CD14-positive monocyte (primary cell): ENCODE measurements around the gene PPFIA3. TPM values are rescaled to one million over a fixed set of nuclear protein-coding genes. Genes with fewer than 3 reads are reported as not detected.

ENCODE experiments used
- DNase-seq, 3 donors: peaks; one replicate each; pipeline ENCODE4 v3.0.0-alpha.2; 2011 to 2022
- H2AFZ ChIP-seq: 2 replicates; pipeline ENCODE4 v1.6.0; 2012; ENCODE audit warnings: mild to moderate bottlenecking, low read depth, low read length, inconsistent platforms; ENCODE audit not compliant: insufficient read depth, poor library complexity, severe bottlenecking
- H3K27ac ChIP-seq, 2 donors: 1 replicate in 1 of 2; 2 replicates in 1 of 2; pipeline ENCODE4 v1.5.1; 2012 to 2013; ENCODE audit warnings: low read length in 2 of 2, control low read depth in 1 of 2, inconsistent platforms in 1 of 2, low read depth in 1 of 2, mild to moderate bottlenecking in 1 of 2
- H3K27me3 ChIP-seq, 2 donors: one replicate each; pipeline versions ENCODE4 v1.6.0 to v1.6.1; 2011 to 2013; ENCODE audit warnings: low read length in 2 of 2; ENCODE audit not compliant: control insufficient read depth in 2 of 2, insufficient read depth in 2 of 2
- H3K36me3 ChIP-seq, 2 donors: replicated peaks in 1 of 2; 1 replicate in 1 of 2; 2 replicates in 1 of 2; pipeline versions ENCODE4 v1.5.1 to v1.6.1; 2012 to 2013; ENCODE audit warnings: low read length in 2 of 2, control low read depth in 1 of 2, inconsistent platforms in 1 of 2, mild to moderate bottlenecking in 1 of 2; ENCODE audit not compliant: insufficient read depth in 2 of 2, control insufficient read depth in 1 of 2
- H3K4me1 ChIP-seq, 2 donors: 1 replicate in 1 of 2; 2 replicates in 1 of 2; pipeline versions ENCODE4 v1.5.1 to v1.6.1; 2012 to 2013; ENCODE audit warnings: low read length in 2 of 2, control low read depth in 1 of 2, inconsistent platforms in 1 of 2, mild to moderate bottlenecking in 1 of 2, moderate library complexity in 1 of 2; ENCODE audit not compliant: insufficient read depth in 2 of 2, control insufficient read depth in 1 of 2
- H3K4me2 ChIP-seq: replicated peaks from 2 replicates; pipeline ENCODE3; 2012; ENCODE audit warnings: low read length, moderate library complexity, mild to moderate bottlenecking; ENCODE audit not compliant: poor library complexity, severe bottlenecking; ENCODE audit errors: extremely low read depth
- H3K4me3 ChIP-seq, 3 experiments: fragments of 200-600 bp in 1 of 3; sonication (generic) in 1 of 3; replicated peaks in 1 of 3; 1 replicate in 2 of 3; 2 replicates in 1 of 3; pipeline ENCODE4 v1.5.1; 2011 to 2013; ENCODE audit warnings: low read length in 3 of 3, mild to moderate bottlenecking in 3 of 3, control low read depth in 2 of 3, low read depth in 2 of 3, inconsistent platforms in 1 of 3, moderate library complexity in 1 of 3
- H3K79me2 ChIP-seq: 2 replicates; pipeline ENCODE4 v1.6.0; 2012; ENCODE audit warnings: mild to moderate bottlenecking, control low read depth, inconsistent platforms, low read length, moderate library complexity; ENCODE audit not compliant: insufficient read depth
- H3K9ac ChIP-seq: 2 replicates; pipeline ENCODE4 v1.6.0; 2017; ENCODE audit warnings: low read length, mild to moderate bottlenecking; ENCODE audit not compliant: insufficient read depth, poor library complexity, severe bottlenecking
- H3K9me3 ChIP-seq, 2 donors: replicated peaks in 1 of 2; 1 replicate in 1 of 2; 2 replicates in 1 of 2; pipeline versions ENCODE4 v1.5.1 to v1.6.1; 2012 to 2013; ENCODE audit warnings: low read length in 2 of 2, control low read depth in 1 of 2; ENCODE audit not compliant: control insufficient read depth in 1 of 2, insufficient read depth in 1 of 2
- H4K20me1 ChIP-seq: 2 replicates; pipeline ENCODE4 v1.6.0; 2012; ENCODE audit warnings: mild to moderate bottlenecking, low read length, control low read depth, moderate library complexity; ENCODE audit not compliant: insufficient read depth
- H3K27ac Mint-ChIP-seq, 7 donors: one replicate each; pipeline ENCODE4 v1.8.0; 2020; ENCODE audit warnings: mild to moderate bottlenecking in 7 of 7, mixed read lengths in 7 of 7, moderate library complexity in 6 of 7, inconsistent platforms in 2 of 7
- H3K27me3 Mint-ChIP-seq, 3 donors: one replicate each; pipeline ENCODE4 v1.8.0; 2021 to 2022; ENCODE audit warnings: low read depth in 3 of 3, mild to moderate bottlenecking in 3 of 3, mixed read lengths in 3 of 3, moderate library complexity in 3 of 3, inconsistent platforms in 1 of 3
- H3K36me3 Mint-ChIP-seq, 2 donors: one replicate each; pipeline ENCODE4 v1.8.0; 2020; ENCODE audit warnings: mixed read lengths in 2 of 2, inconsistent platforms in 1 of 2, mild to moderate bottlenecking in 1 of 2
- H3K4me1 Mint-ChIP-seq: one replicate; pipeline ENCODE4 v1.8.0; 2020; ENCODE audit warnings: mild to moderate bottlenecking, mixed read lengths
- H3K4me3 Mint-ChIP-seq, 2 donors: one replicate each; pipeline ENCODE4 v1.8.0; 2020; ENCODE audit warnings: mild to moderate bottlenecking in 2 of 2, mixed read lengths in 2 of 2, moderate library complexity in 1 of 2
- H3K9me3 Mint-ChIP-seq, 7 donors: one replicate each; pipeline ENCODE4 v1.8.0; 2020 to 2022; ENCODE audit warnings: mixed read lengths in 7 of 7, mild to moderate bottlenecking in 6 of 7, moderate library complexity in 6 of 7, inconsistent platforms in 2 of 7
- CTCF ChIP-seq: fragments of 200-600 bp; IDR thresholded peaks from one replicate; pipeline ENCODE4 v1.8.0; 2022; ENCODE audit warnings: antibody characterized with exemption, mild to moderate bottlenecking
- WGBS: methylation state at CpG from one replicate; pipeline ENCODE4 v1.1.5; 2013; ENCODE audit warnings: missing lambda C conversion rate; ENCODE audit not compliant: insufficient coverage; 5-methylcytosine and 5-hydroxymethylcytosine counted together
- intact Hi-C, 2 donors: fragments of 100-400 bp; cut with micrococcal nuclease; formaldehyde crosslinking; loops; one replicate each; pipeline versions ENCODE4 v1.15.0 to v1.15.1; 2023
- polyA plus RNA-seq, 3 donors: library from polyadenylated mRNA; depleted of rRNA in 1 of 3; unstranded in 2 of 3; stranded (reverse) in 1 of 3; fragments of 300-500 nt in 2 of 3; fragments of >200 nt in 1 of 3; fragmentation: Illumina TruSeq in 2 of 3; gene quantifications; 1 replicate in 2 of 3; 2 replicates in 1 of 3; pipeline ENCODE4 v1.2.3, GENCODE V29; 2012 to 2021

The PPFIA3 gene
- polyA plus RNA-seq, 3 donors: 0.43 TPM; not detected in 2

GRCh38 chr19:49152119-49152550, 32.8 kb downstream of the PPFIA3 start:
- H3K27me3 Mint-ChIP-seq: peaks cover 69 to 92% (median 83%) of the 10 kb centered on the region in 3 donors
- no peak for DNase-seq
- Histone ChIP-seq H3K9ac (no peak overlapping the region), H3K27me3 (peaks cover 13 to 69% of the 10 kb centered on the region in 2 donors), H3K27ac (no peak overlapping the region), H3K79me2 (no peaks in the 10 kb centered on the region), H3K36me3 (no peaks in the 10 kb centered on the region), H3K4me3 (peak overlapping the region in 1 of 3 experiments; percentile 9), H2AFZ (no peak overlapping the region), H3K9me3 (peaks cover 22 to 30% of the 10 kb centered on the region in 2 donors), H4K20me1 (no peaks in the 10 kb centered on the region), H3K4me2 (peak overlapping the region; percentile 29), H3K4me1 (peaks cover 34 to 54% of the 10 kb centered on the region in 2 donors)
- H3K27ac Mint-ChIP-seq: no peak overlapping the region
- WGBS: 15% methylated on average over 8 of the region's 10 CpGs
- intact Hi-C loops: loop anchor here in 1 of 2 donors (5.0 kb wide), 1 partner anchor 55 kb away; no protein-coding TSS in a partner anchor
- H3K4me3 Mint-ChIP-seq: peak overlapping the region in 1 of 2 donors; percentile 72
- peaks cover 3 to 4% of the 10 kb centered on the region in 2 donors for H3K36me3 Mint-ChIP-seq
- peaks cover 14 to 39% (median 28%) of the 10 kb centered on the region in 7 donors for H3K9me3 Mint-ChIP-seq
- peaks cover 44% of the 10 kb centered on the region for H3K4me1 Mint-ChIP-seq
- no peak for TF ChIP-seq CTCF

- H3K9ac ChIP-seq: no peak overlapping the region
- no peak overlapping the region for H3K4me2 ChIP-seq
- no peak overlapping the region for H2AFZ ChIP-seq
- no peak overlapping the region for H3K27ac Mint-ChIP-seq
- H3K9me3 Mint-ChIP-seq: peaks cover 14 to 36% (median 28%) of the 10 kb centered on the region in 7 donors
- H3K79me2 ChIP-seq: no peaks in the 10 kb centered on the region
- peaks cover 65 to 95% (median 86%) of the 10 kb centered on the region in 3 donors for H3K27me3 Mint-ChIP-seq
- intact Hi-C loops: loop anchor here in 1 of 2 donors (5.0 kb wide), 1 partner anchor 54 kb away; no protein-coding TSS in a partner anchor
- peaks cover 18 to 71% of the 10 kb centered on the region in 2 donors for H3K27me3 ChIP-seq
- 65% methylated on average over 4 of the region's 10 CpGs for WGBS
- no peaks in the 10 kb centered on the region for H4K20me1 ChIP-seq
- peak overlapping the region in 1 of 2 donors; percentile 36 for H3K4me3 Mint-ChIP-seq
- H3K9me3 ChIP-seq: peaks cover 22 to 26% of the 10 kb centered on the region in 2 donors
- H3K27ac ChIP-seq: no peak overlapping the region
- no peak overlapping the region for H3K4me3 ChIP-seq
- H3K36me3 Mint-ChIP-seq: peaks cover 3% of the 10 kb centered on the region in 2 donors
- H3K4me1 ChIP-seq: peaks cover 39 to 64% of the 10 kb centered on the region in 2 donors
- DNase-seq: no peak
- no peaks in the 10 kb centered on the region for H3K36me3 ChIP-seq
- peaks cover 52% of the 10 kb centered on the region for H3K4me1 Mint-ChIP-seq
- TF ChIP-seq CTCF: no peak
Measured at GRCh38 chr19:49153167-49153809, 33.9 kb downstream of the PPFIA3 start.
